Adrenal gland (tissue), 12 donors: ENCODE data around the gene RPL39L. TPM values are rescaled to one million over a fixed set of nuclear protein-coding genes. Genes with fewer than 3 reads are reported as not detected.
A peak's percentile ranks its signal among the peaks of the same experiment; 100 is the strongest.

Source experiments
- DNase-seq, 7 donors: peaks; one replicate each; pipeline ENCODE4 v3.0.0-alpha.2; 2019 to 2020
- H3K27ac ChIP-seq, 5 donors: fragments of 200-600 bp; sonication (generic) in 4 of 5; 1 replicate in 3 of 5; 2 replicates in 2 of 5; pipeline versions ENCODE4 v1.5.1 to v1.8.0; 2016 to 2020; ENCODE audit warnings: mild to moderate bottlenecking in 1 of 5
- H3K27me3 ChIP-seq: fragments of 200-600 bp; 2 replicates; pipeline ENCODE4 v1.8.0; 2021
- H3K36me3 ChIP-seq, 2 donors: fragments of 200-600 bp; replicated peaks in 1 of 2; 1 replicate in 1 of 2; 2 replicates in 1 of 2; pipeline versions ENCODE4 v1.5.1 to v1.8.0; 2018 to 2022
- H3K4me1 ChIP-seq, 2 donors: fragments of 200-600 bp; replicated peaks in 1 of 2; 1 replicate in 1 of 2; 2 replicates in 1 of 2; pipeline versions ENCODE4 v1.5.1 to v1.8.0; 2018 to 2021
- H3K4me3 ChIP-seq, 4 donors: fragments of 200-600 bp; sonication (generic) in 3 of 4; one replicate each; pipeline ENCODE4 v1.5.1; 2016 to 2018
- H3K9me3 ChIP-seq, 3 donors: fragments of 200-600 bp; sonication (generic) in 1 of 3; replicated peaks in 1 of 3; 1 replicate in 2 of 3; 2 replicates in 1 of 3; pipeline versions ENCODE4 v1.5.1 to v1.8.0; 2016 to 2021
- POLR2A ChIP-seq, 2 donors: fragments of 450-650 bp; IDR thresholded peaks; one replicate each; pipeline ENCODE4 v1.6.1; 2017; ENCODE audit warnings: antibody characterized with exemption in 2 of 2, mild to moderate bottlenecking in 2 of 2, moderate library complexity in 1 of 2
- WGBS, 4 donors: extraction: QIAGEN DNeasy Blood & Tissue Kit in 2 of 4; methylation state at CpG; one replicate each; pipeline versions ENCODE4 v1.1.5 to v1.1.7; 2013 to 2017; 5-methylcytosine and 5-hydroxymethylcytosine counted together
- intact Hi-C, 2 donors: fragments of 100-400 bp; cut with DNase I; formaldehyde crosslinking; loops; one replicate each; pipeline versions ENCODE4 v1.14.1 to v1.15.0; 2022 to 2023
- polyA plus RNA-seq, 3 donors: library from polyadenylated mRNA; stranded (reverse); fragments of 200-250 nt in 2 of 3; fragments of 350-450 nt in 1 of 3; fragmentation: Illumina TruSeq in 1 of 3; extraction: RNeasy Lipid Tissue Mini Kit (QIAGEN cat#74804) in 1 of 3; gene quantifications; one replicate each; pipeline ENCODE4 v1.2.3, GENCODE V29; 2013 to 2014
- total RNA-seq, 9 donors: library from RNA; depleted of rRNA in 4 of 9; stranded (reverse); fragments of >200 nt in 4 of 9; fragments of 120-200 nt in 1 of 9; fragmentation: NEBNext Ultra II Directional in 1 of 9; extraction: Animal tissue kit (Norgen Biotek cat#: 25700) in 1 of 9; gene quantifications; one replicate each; pipeline versions ENCODE4 v1.1.0 to v1.2.4, GENCODE V29; 2013 to 2023
- TF ChIP-seq, protein P1 (sequence below), 6 experiments: fragments of 450-650 bp in 4 of 6; fragments of 200-600 bp in 2 of 6; sonication (generic) in 1 of 6; IDR thresholded peaks; 1 replicate in 5 of 6; 2 replicates in 1 of 6; pipeline versions ENCODE4 v1.5.1 to v1.8.0; 2016 to 2021; ENCODE audit warnings: antibody characterized with exemption in 6 of 6, mild to moderate bottlenecking in 2 of 6, moderate library complexity in 1 of 6
- donor health status: healthy with polysubstance abuse.
- donor health status: Bipolar disorder and iron deficiency.
- donor health status: DM: yes; HTN: yes; CAD: no.
- donor health status: DM: no; HTN: no; CAD: no.
- donor health status: DM: no; HTN: no; CAD: no.
- donor health status: DM: yes; HTN: yes; CAD: no.

The RPL39L gene
- total and polyA plus RNA-seq, 12 donors, result 1.5 to 17.9 (median 3.1) TPM

DNA sequence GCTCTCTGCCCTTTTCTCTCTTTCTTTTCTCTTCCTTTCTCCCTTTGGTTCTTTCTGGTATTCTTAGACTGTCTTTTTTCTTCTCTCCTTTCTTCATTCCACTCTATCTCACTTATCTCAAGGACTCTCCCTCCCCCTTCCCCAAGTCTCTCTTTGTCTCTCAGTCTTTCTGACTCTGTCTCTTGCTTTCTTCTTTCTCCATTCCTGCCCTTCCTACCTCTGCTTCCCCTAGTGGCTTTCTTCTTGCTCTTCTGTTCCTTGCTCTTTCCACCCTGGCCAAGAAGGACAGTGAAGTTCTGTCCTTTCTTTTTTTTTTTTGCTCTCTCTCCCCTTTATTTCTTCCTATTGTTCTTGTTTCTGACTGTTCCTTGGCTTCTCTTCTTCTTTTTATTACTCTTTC is 22.3 kb upstream of the RPL39L start:
- H3K4me1 ChIP-seq, result no peaks in the 10 kb centered on the region
- DNase-seq, result no peak
- H3K4me3 ChIP-seq, result no peak overlapping the region
- H3K36me3 ChIP-seq, result no peaks in the 10 kb centered on the region
- TF ChIP-seq POLR2A (IDR thresholded peaks at IDR 0.05), result no peak
- TF ChIP-seq, protein P1, sequence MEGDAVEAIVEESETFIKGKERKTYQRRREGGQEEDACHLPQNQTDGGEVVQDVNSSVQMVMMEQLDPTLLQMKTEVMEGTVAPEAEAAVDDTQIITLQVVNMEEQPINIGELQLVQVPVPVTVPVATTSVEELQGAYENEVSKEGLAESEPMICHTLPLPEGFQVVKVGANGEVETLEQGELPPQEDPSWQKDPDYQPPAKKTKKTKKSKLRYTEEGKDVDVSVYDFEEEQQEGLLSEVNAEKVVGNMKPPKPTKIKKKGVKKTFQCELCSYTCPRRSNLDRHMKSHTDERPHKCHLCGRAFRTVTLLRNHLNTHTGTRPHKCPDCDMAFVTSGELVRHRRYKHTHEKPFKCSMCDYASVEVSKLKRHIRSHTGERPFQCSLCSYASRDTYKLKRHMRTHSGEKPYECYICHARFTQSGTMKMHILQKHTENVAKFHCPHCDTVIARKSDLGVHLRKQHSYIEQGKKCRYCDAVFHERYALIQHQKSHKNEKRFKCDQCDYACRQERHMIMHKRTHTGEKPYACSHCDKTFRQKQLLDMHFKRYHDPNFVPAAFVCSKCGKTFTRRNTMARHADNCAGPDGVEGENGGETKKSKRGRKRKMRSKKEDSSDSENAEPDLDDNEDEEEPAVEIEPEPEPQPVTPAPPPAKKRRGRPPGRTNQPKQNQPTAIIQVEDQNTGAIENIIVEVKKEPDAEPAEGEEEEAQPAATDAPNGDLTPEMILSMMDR (IDR thresholded peaks at IDR 0.05), result no peak
- no peaks in the 10 kb centered on the region for H3K27me3 ChIP-seq
- H3K9me3 ChIP-seq, result no peaks in the 10 kb centered on the region
- intact Hi-C loops, result loop anchor here (5.0 to 10.0 kb wide), 3 partner anchors 49 to 557 kb away; partner anchors contain the start of gene ADIPOQ (in 2 of the 2)
- H3K27ac ChIP-seq, result no peak overlapping the region

DNA sequence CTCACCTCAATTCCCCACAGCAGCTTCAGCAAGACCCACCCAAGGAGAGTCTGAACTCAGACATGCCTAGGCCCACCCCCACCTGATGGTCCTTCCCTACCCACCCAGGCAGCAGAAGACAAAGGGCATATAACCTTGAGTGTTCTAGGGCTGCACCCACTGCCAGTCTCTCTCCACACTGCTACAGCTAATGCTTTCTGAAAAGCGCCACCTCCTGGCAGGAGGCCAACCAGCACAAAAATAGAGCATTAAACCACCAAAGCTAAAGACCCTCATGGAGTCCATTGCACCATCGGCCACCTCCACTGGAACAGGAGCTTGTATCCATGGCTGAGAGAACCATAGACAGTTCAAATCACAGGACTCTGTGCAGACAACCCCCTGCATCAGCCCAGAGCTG is 11.3 kb upstream of the RPL39L start:
- Histone ChIP-seq H3K27me3 (no peaks in the 10 kb centered on the region), H3K36me3 (no peaks in the 10 kb centered on the region), H3K4me3 (no peak overlapping the region), H3K27ac (no peak overlapping the region), H3K9me3 (no peaks in the 10 kb centered on the region), H3K4me1 (no peaks in the 10 kb centered on the region)
- TF ChIP-seq POLR2A (IDR thresholded peaks at IDR 0.05), result no peak
- TF ChIP-seq, protein P1 (IDR thresholded peaks at IDR 0.05), result peak in 1 of 6 experiments; percentile 7
- intact Hi-C loops, result no loop called here
- 54 to 83% (median 76%) methylated on average over 2 of the region's 2 CpGs for WGBS, 4 donors
- DNase-seq, result peak in 3 of 7 donors; percentile 7 to 52 (median 19)

DNA sequence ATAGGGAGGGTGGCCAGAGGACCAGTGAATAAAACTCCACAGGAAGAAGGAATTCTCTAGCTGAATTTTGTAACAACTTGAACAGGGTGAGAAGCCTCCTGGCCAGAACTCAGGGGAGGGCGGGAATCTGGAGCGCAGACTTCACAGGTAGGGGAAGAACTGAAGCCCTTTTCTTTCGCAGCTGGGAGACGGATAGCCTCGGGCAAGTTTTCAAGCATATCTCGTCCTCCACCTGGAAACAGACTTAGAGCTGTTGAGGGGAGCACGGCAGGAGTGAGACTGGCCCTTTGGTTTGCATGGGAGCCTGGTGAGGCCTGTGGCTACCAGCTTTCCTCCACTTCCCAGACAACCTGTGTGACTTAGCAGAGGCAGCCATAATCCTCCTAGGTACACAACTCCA is 10.9 kb upstream of the RPL39L start:
- no peaks in the 10 kb centered on the region for H3K36me3 ChIP-seq
- DNase-seq, result no peak
- WGBS, 4 donors, result 94 to 98% (median 94%) methylated on average over 7 of the region's 7 CpGs
- H3K4me1 ChIP-seq, result no peaks in the 10 kb centered on the region
- TF ChIP-seq POLR2A (IDR thresholded peaks at IDR 0.05), result no peak
- TF ChIP-seq, protein P1 (IDR thresholded peaks at IDR 0.05), result no peak
- H3K9me3 ChIP-seq, result no peaks in the 10 kb centered on the region
- H3K27ac ChIP-seq, result no peak overlapping the region
- intact Hi-C loops, result no loop called here
- no peak overlapping the region for H3K4me3 ChIP-seq
- H3K27me3 ChIP-seq, result no peaks in the 10 kb centered on the region

DNA sequence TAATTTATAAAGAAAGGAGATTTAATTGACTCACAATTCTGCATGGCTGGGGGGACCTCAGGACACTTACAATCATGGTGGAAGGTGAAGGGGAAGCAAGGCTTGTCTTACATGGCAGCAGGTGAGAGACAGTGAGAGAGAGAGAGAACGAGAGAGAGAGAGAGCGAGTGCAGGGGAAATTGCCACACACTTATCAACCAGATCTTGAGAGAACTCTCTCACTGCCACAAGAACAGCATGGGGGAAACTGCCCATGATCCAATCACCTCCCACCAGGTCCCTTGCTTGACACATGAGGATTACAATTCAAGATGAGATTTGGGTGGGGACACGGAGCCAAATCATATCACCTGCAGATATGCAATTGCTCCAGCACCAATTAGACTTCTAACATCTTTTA is 7.1 kb upstream of the RPL39L start:
- no peak overlapping the region for H3K4me3 ChIP-seq
- no peaks in the 10 kb centered on the region for H3K4me1 ChIP-seq
- H3K27ac ChIP-seq, result no peak overlapping the region
- no peak for DNase-seq
- H3K36me3 ChIP-seq, result no peaks in the 10 kb centered on the region
- H3K27me3 ChIP-seq, result no peaks in the 10 kb centered on the region
- no peaks in the 10 kb centered on the region for H3K9me3 ChIP-seq
- WGBS, 4 donors, result 60 to 78% (median 66%) methylated on average over 3 of the region's 3 CpGs
- intact Hi-C loops, result no loop called here
- TF ChIP-seq, protein P1 (IDR thresholded peaks at IDR 0.05), result no peak
- no peak for TF ChIP-seq POLR2A (IDR thresholded peaks at IDR 0.05)
